GM19025 (cell line): ENCODE results near the gene DNAH2.
A peak's percentile ranks its signal among the peaks of the same experiment; 100 is the strongest.

Experiments
- ATAC-seq: cut with Tn5 transposase; IDR thresholded peaks from one replicate; pipeline ENCODE4 v1.9.1; 2021; ENCODE audit warnings: mild to moderate bottlenecking, low read depth, moderate library complexity; ENCODE audit not compliant: unreplicated experiment

The DNAH2 gene

DNA sequence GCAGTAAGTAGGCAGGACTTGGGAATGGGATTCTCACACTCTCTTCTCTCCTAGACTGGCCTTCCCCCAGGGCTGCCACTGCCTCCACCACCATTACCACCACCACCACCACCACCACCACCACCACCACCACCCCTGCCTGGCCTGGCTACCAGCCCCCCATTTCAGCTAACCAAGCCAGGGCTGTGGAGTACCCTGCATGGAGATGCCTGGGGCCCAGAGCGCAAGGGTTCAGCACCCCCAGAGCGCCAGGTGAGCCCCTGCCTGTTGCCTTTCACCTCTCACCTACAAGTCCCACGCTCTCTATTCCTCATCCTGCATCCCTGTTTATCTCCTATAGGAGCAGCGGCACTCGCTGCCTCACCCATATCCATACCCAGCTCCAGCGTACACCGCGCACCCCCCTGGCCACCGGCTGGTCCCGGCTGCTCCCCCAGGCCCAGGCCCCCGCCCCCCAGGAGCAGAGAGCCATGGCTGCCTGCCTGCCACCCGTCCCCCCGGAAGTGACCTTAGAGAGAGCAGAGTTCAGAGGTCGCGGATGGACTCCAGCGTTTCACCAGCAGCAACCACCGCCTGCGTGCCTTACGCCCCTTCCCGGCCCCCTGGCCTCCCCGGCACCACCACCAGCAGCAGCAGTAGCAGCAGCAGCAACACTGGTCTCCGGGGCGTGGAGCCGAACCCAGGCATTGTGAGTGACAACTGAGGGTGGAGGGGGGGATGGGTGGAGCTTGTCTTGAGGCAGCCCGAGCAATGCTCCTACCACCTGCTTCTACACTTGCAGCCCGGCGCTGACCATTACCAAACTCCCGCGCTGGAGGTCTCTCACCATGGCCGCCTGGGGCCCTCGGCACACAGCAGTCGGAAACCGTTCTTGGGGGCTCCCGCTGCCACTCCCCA is 129.5 kb downstream of the DNAH2 start:
- no peak for ATAC-seq

DNA sequence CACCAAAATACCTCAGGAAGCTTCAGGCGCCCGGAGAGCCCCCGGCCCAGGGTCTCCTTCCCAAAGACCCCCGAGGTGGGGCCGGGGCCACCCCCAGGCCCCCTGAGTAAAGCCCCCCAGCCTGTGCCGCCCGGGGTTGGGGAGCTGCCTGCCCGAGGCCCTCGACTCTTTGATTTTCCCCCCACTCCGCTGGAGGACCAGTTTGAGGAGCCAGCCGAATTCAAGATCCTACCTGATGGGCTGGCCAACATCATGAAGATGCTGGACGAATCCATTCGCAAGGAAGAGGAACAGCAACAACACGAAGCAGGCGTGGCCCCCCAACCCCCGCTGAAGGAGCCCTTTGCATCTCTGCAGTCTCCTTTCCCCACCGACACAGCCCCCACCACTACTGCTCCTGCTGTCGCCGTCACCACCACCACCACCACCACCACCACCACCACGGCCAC is 130.6 kb downstream of the DNAH2 start:
- ATAC-seq, result no peak

DNA sequence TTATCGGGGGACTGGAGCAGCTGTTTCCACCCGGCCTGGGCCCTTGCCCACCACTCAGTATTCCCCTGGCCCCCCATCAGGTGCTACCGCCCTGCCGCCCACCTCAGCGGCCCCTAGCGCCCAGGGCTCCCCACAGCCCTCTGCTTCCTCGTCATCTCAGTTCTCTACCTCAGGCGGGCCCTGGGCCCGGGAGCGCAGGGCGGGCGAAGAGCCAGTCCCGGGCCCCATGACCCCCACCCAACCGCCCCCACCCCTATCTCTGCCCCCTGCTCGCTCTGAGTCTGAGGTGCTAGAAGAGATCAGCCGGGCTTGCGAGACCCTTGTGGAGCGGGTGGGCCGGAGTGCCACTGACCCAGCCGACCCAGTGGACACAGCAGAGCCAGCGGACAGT is 131.2 kb downstream of the DNAH2 start:
- no peak for ATAC-seq

DNA sequence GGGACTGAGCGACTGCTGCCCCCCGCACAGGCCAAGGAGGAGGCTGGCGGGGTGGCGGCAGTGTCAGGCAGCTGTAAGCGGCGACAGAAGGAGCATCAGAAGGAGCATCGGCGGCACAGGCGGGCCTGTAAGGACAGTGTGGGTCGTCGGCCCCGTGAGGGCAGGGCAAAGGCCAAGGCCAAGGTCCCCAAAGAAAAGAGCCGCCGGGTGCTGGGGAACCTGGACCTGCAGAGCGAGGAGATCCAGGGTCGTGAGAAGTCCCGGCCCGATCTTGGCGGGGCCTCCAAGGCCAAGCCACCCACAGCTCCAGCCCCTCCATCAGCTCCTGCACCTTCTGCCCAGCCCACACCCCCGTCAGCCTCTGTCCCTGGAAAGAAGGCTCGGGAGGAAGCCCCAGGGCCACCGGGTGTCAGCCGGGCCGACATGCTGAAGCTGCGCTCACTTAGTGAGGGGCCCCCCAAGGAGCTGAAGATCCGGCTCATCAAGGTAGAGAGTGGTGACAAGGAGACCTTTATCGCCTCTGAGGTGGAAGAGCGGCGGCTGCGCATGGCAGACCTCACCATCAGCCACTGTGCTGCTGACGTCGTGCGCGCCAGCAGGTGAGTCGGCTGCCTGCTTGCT is 131.7 kb downstream of the DNAH2 start:
- ATAC-seq, result no peak

DNA sequence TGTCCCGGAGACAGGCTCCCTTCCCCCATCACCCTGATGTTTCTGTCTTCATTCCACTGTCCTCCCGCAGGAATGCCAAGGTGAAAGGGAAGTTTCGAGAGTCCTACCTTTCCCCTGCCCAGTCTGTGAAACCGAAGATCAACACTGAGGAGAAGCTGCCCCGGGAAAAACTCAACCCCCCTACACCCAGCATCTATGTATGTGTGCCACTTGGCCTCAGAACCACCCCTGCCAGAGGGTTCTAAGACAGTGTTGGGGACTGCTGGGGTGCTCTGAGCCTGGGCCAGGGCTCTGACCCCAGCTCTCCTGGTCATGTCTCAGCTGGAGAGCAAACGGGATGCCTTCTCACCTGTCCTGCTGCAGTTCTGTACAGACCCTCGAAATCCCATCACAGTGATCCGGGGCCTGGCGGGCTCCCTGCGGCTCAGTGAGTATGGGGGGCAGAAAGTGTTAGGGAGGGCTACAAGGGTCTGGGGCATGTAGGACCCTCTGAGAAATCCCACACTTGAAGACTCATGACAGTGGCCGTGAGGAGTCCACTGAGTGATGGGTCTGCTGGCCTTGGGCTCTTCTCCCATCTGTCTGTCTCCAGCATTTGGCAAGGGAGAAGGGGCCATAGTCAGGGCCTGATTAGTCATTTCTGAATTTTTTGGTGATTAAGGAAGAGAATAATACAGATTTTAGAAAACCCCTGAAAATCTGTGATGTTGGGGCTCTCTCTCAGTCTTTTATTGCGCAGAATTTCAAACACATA is 132.4 kb downstream of the DNAH2 start:
- ATAC-seq, result no peak

DNA sequence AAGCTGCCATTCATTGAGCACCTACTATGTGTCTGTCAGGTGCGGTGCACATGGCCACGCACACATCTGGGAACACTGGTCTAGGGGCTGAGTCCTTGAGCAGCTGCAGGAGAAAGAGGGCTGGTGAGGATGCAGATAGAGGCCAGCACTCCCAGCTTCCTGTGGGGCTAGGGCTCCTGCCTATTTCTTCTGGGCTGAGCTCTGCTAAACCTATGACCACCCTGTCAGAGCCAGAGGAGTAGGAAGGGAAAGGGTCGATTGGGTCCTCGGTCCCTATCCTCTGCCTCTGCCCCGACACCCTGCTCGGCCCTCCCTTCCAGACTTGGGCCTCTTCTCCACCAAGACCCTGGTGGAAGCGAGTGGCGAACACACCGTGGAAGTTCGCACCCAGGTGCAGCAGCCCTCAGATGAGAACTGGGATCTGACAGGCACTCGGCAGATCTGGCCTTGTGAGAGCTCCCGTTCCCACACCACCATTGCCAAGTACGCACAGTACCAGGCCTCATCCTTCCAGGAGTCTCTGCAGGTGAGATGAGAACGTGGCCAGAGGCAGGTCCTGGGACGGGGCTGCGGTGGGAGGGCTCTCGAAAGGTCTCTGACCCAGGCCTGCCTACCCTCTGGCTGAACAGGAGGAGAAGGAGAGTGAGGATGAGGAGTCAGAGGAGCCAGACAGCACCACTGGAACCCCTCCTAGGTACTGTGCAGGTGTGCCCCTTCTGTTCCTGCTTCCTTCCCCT is 133.3 kb downstream of the DNAH2 start:
- ATAC-seq, result no peak

DNA sequence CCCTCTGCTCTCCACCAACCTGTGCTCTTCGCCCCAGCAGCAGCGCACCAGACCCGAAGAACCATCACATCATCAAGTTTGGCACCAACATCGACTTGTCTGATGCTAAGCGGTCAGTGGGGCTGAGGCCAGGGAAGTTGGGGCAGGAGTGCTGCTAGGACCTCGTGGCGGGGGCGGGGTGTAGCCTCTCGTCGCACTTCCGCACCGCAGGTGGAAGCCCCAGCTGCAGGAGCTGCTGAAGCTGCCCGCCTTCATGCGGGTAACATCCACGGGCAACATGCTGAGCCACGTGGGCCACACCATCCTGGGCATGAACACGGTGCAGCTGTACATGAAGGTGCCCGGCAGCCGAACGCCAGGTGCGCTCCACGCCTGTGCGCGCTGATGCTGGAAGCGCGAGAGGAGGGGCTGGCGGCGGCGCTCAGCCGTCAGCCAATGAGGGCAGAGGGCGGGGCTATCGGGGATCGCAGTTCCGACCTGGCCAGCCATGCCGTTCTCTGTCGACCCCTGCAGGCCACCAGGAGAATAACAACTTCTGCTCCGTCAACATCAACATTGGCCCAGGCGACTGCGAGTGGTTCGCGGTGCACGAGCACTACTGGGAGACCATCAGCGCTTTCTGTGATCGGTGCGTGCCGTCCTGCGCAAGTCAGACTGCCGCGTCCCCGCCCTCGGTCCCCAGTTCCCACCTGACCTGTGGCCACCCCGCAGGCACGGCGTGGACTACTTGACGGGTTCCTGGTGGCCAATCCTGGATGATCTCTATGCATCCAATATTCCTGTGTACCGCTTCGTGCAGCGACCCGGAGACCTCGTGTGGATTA is 134.1 kb downstream of the DNAH2 start:
- ATAC-seq, result peak; percentile 81

DNA sequence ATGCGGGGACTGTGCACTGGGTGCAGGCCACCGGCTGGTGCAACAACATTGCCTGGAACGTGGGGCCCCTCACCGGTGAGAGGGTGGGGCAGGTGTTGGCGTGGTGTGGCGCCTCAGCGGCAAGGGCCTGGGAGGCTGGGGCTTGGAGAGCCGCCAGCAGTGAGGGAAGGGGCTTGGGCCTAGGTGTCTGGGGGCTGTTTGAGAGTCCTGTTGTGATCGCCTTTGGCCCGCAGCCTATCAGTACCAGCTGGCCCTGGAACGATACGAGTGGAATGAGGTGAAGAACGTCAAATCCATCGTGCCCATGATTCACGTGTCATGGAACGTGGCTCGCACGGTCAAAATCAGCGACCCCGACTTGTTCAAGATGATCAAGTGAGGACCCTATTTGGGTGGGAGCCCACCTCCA is 134.7 kb downstream of the DNAH2 start:
- ATAC-seq, result no peak

DNA sequence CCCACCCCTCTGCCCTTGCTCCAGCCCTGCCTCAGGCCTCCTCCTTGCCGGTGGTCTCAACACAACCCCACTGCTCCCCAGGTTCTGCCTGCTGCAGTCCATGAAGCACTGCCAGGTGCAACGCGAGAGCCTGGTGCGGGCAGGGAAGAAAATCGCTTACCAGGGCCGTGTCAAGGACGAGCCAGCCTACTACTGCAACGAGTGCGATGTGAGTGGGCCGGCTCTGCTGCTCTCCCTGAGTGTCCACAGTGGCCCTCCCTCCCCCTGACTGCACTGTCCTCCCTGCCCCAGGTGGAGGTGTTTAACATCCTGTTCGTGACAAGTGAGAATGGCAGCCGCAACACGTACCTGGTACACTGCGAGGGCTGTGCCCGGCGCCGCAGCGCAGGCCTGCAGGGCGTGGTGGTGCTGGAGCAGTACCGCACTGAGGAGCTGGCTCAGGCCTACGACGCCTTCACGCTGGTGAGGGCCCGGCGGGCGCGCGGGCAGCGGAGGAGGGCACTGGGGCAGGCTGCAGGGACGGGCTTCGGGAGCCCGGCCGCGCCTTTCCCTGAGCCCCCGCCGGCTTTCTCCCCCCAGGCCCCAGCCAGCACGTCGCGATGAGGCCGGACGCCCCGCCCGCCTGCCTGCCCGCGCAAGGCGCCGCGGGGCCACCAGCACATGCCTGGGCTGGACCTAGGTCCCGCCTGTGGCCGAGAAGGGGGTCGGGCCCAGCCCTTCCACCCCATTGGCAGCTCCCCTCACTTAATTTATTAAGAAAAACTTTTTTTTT is 135.6 kb downstream of the DNAH2 start:
- ATAC-seq, result no peak

DNA sequence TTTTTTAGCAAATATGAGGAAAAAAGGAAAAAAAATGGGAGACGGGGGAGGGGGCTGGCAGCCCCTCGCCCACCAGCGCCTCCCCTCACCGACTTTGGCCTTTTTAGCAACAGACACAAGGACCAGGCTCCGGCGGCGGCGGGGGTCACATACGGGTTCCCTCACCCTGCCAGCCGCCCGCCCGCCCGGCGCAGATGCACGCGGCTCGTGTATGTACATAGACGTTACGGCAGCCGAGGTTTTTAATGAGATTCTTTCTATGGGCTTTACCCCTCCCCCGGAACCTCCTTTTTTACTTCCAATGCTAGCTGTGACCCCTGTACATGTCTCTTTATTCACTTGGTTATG is 136.1 kb downstream of the DNAH2 start:
- no peak for ATAC-seq

DNA sequence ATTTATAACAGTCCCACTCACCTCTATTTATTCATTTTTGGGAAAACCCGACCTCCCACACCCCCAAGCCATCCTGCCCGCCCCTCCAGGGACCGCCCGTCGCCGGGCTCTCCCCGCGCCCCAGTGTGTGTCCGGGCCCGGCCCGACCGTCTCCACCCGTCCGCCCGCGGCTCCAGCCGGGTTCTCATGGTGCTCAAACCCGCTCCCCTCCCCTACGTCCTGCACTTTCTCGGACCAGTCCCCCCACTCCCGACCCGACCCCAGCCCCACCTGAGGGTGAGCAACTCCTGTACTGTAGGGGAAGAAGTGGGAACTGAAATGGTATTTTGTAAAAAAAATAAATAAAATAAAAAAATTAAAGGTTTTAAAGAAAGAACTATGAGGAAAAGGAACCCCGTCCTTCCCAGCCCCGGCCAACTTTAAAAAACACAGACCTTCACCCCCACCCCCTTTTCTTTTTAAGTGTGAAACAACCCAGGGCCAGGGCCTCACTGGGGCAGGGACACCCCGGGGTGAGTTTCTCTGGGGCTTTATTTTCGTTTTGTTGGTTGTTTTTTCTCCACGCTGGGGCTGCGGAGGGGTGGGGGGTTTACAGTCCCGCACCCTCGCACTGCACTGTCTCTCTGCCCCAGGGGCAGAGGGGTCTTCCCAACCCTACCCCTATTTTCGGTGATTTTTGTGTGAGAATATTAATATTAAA is 136.7 kb downstream of the DNAH2 start:
- ATAC-seq, result no peak

DNA sequence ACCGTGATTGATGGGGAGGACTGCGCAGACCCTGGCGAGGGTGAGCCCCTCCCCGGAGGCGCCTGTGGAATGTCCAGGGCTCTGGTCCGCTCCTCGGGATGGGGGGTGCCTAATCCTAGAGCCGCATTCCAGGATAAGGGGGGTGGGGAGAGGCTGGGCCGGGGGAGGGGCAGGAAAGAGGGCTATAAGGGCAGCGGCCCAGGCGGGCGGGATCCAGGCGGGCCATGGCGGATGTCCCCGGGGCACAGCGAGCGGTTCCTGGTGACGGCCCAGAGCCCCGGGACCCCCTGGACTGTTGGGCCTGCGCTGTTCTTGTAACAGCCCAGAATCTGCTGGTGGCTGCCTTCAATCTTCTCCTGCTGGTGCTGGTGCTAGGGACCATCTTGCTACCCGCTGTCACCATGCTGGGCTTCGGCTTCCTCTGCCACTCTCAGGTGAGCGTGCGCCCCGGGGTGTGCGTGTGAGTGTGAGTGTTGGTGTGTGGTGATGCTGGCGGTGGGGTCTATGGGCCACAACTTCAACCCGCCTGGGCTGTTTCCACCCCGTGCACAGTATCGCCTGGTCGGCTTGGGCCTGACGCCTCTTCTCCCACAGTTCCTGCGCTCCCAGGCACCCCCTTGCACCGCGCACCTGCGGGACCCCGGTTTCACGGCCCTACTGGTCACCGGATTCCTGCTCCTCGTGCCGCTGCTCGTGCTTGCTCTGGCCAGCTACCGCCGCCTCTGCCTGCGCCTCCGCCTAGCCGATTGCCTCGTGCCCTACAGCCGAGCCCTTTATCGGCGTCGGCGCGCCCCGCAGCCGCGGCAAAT is 137.5 kb downstream of the DNAH2 start, which contains the start of gene TMEM88:
Gene TMEM88 (plus strand): TSS at position 216 of the 809 bp plus-strand sequence. CDS start 9 bp downstream, at position 225.
- ATAC-seq, result no peak

DNA sequence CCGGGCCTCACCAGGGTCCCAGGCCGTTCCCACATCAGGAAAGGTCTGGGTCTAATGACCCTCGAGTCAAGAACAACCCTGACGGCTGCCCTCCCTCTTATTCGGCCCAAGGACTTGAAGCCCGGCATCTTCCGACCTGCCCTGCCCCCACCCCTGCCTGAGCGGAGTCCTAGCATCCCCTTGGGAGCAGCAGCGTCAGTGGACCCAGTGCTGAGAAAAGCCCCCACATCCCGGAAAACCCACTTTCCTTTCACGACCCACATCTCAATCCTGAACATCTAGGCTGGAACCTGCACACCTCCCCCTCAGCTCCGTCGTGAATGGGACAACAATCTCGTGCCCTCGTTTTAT is 138.1 kb downstream of the DNAH2 start:
- no peak for ATAC-seq

DNA sequence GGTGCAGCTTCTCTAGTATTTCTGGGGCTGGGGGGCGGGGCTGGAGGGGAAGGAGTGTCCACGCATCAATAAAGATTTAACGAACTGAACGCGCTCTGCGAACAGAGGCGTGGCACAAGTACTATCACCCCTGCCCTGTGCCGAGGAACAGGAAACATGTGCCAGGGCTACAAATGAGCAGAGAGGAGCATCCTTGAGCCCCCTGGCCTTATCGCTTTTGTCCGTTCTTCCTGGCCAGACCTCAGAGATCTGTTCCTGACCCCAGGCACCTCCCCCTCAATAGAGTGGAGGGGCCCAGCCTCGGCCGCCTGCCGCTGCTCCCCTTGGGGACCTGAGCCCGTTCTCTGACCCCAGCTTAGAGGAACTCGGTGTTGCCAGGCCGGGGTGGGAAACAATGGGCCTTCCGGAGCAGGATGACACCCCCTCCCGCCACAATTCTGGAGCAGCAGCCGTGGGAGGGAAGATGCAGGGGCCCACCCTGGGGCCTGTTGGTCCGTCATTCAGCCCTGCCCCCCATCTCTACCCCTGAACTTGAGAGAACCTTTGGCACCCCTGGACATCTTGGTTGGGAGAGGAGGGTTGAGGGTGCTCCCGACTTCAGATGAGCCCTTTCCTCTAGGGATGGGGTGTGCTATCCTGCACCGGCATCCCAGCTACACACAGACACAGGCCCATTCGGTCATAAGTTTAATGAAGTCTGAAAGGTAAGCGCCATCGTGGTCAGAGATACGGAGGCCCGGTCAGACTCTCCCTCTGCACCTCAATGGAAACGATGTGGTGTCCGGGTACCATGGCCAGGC is 138.7 kb downstream of the DNAH2 start:
- no peak for ATAC-seq

DNA sequence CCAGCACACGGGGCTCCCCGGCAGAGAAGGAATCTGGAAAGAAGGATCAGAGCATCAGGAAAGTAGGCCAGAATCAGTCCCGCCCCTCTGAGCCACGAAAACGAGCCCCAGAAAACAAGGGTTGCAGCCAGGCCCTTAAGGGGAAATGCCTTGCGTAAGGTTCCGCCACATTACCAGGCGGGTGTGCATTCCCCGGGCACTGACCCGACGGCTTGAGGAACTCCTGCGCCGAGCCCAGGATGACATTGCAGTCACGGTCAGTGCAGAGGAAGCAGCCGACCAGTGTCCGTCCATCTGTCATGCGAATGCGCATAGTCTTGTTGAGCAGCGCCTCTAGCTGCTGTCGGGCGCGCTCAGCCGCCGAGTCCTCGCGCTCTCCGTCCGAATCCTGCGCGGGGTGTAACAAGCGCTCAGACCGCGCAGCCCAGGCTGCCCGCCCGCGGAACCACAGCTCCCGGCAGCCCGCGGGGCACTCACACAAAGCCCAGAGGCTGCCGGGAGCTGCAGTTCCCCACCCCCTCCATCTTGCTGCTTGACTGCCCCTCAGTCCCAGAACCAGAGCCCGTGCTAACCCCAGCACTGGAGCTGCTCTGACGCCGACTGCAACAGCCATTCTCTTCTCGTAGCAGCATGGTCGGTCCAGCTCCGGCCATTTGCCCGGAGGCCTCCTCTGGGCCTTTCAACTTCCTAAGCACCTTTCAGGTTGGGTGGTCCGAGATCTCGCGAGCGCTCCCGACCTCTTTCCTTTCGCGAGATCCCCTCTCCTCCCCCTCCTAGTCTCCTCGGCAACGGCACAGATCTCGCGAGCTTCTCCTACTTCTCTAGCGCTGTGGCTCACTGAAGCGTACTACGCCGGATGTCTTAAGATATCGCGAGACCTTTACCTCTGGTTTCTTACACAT is 139.5 kb downstream of the DNAH2 start, which contains the start of gene NAA38:
Gene NAA38 (minus strand): TSS at position 749 of the 902 bp plus-strand sequence. CDS start 96 bp downstream, at position 653.
- peak; percentile 74 for ATAC-seq
